GM21825 (cell line): ENCODE results near the gene TBC1D16.

ENCODE experiments used
- ATAC-seq: cut with Tn5 transposase; IDR thresholded peaks from one replicate; pipeline ENCODE4 v1.9.1; 2021; ENCODE audit warnings: mild to moderate bottlenecking, moderate library complexity; ENCODE audit not compliant: unreplicated experiment

The TBC1D16 gene

GRCh38 chr17:79954281-79955166, 81.1 kb downstream of the TBC1D16 start:
- ATAC-seq: no peak

GRCh38 chr17:79953335-79953734, 82.3 kb downstream of the TBC1D16 start:
- no peak for ATAC-seq

DNA sequence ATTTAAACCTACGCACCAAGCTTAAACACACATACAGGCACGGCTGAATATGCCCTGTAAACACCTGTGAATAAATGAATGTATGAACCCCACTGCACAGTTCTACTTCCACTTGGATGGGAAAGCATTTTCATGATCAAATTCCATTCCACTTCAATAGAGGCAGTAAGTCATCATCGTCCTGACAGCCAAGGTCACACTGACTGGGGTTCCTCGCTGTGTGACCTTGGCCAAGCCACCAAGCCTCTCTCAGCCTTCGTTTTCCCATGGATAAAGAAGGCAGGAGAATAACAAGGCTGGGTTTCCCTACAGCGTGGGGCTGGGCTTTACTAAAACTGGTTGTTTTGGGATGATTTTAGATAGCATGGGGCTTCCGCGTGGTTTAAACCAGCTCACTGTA, 82.8 kb downstream of the TBC1D16 start:
- no peak for ATAC-seq

GRCh38 chr17:79952265-79952877, 83.3 kb downstream of the TBC1D16 start:
- no peak for ATAC-seq

GRCh38 chr17:79951361-79952264, 84.1 kb downstream of the TBC1D16 start:
- no peak for ATAC-seq

GRCh38 chr17:79950751-79951150, 84.9 kb downstream of the TBC1D16 start:
- no peak for ATAC-seq

DNA sequence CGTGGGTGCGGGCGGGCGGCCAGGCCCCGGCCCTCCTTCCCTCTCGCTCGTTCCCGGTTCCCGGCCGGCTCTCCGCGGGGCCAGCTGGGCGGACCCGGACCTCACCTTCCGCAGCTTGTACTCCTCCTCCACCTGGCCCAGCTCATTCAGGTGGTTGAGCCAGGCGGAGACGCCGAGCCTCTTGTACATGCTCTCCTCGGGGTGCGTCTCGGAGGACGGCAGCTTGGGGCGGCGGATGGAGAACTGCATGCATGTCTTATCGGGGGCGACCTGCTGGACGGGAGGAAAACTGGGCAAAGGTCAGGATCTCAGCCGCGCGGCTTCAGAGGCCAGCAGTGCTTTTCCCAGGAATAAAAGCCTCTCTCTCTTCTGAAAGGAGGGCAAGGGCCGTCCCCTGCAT, 85.4 kb downstream of the TBC1D16 start:
- no peak for ATAC-seq

DNA sequence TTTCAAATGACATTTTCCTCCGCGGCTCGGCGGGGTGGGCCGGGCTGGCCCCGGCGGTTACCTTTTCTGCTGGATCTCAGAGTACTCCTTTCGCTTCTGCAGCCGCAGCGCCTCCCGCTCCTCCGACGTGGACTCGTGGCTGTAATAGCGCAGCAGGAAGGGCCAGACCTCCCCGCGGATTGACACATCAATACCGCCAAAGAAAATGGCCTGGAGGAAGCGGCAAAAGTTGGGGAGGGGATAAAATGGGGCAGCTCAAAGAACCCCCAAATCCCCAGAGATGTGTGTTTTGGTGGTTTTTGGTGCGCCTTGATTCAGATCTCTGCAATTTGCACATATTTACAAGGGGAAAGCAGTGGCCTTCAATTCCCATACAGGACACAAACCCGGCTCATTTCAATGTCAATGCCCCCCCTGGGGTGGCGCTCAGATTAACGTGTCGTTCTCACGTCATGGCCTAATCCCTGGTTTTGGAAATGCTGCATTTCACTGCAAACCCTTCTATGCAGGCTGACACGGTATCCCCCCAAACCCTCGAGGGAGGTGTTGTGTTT, 85.9 kb downstream of the TBC1D16 start:
- no peak for ATAC-seq

DNA sequence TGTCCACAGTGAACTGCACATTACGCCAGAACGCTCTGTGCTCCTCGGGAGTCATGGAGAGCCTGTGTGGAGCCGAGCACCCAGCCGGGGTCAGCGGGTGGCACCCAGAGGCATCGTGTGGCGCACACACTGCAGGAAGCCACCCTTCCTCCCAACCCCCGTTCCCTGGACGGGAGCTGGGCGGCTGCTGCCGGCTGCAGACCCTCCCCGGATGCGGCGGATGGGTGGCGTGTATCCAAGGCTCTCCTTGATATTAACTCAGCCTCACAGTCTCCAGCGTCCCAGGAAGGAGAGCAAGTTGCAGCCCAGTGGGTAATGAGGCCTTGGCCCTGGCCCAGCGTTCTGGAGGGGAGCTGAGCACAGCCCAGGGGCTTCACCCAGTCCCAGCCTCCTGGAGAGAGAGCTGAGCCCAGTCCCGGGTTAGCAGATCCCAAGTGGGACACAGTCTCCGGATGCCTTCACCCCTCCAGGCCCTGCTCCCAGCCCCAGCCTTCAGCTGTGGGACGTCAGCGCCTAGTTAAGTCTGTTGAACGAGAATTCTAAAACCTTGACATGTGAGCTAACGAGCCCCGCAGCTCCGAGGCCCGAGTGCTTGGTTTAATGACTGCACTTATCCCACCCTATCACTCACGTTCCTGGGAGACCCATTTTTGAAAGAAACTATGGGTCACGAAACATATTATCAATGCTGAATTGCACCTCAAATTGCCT, 86.6 kb downstream of the TBC1D16 start:
- no peak for ATAC-seq

DNA sequence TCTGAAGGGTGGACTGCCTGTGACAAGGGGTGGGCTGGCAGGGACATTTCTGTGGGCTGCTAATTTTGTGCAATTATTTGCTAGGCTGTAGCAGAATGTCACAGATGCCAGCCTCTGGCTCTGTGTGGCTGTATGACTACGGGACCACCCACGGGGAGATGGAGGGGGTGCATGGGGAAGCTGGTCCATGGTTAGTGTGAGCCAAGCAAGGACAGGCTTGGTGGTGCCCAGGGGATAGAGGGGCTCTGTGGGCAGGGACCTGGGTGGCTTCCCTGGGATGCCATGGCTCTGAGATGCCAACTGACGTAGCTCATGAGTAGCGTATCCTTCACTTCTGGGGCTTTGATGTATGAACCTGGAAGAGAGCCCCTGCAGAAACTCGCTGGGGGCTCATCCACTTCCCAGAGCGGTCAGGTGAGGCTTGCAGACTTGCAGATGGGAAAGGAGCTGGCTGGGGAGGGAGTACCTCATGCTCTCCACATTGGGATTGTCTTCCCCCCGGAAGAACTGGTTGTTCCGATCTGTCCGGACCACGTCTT, 87.2 kb downstream of the TBC1D16 start:
- no peak for ATAC-seq

GRCh38 chr17:79947351-79948031, 88.2 kb downstream of the TBC1D16 start:
- ATAC-seq: no peak

DNA sequence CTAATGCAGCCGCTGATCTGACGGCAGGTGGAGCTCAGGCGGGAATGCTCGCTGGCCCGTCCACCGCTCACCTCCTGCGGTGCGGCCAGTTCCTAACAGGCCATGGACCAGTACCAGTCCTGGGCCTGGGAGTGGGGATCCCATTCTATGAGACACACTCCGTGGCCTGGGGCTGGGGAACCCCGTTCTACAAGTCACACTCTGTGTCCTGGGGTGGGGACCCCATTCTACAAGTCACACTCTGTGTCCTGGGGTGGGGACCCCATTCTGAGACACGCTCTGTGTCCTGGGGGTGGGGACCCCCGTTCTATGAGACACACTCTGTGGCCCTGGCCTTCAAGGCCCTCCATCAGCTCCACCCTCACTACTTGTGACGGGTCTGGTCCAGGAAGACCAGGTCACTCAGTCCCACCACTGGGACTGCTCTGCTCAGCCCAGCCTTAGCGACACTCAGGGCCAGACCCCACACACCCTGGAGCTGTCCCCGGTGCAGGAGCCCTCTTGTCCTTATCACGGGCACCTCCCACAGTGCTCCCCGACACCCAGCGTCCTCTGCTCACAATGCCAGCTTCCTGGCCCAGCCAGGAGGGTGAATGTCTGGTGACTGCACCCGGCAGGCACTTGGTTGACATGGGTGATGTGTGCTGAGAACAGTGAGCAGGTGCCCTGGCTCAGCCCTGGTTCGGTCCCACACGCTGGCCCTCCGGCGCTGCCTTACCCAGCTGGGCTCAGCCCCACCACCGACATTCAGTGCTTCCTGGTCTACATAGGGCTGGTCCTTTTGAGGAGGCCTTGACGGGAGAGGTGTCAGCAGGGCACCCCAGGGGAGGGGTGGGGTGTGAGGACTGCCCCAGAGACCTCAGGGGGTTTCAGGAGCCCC, 89.1 kb downstream of the TBC1D16 start:
- ATAC-seq: no peak

GRCh38 chr17:79945591-79946255, 89.9 kb downstream of the TBC1D16 start:
- no peak for ATAC-seq

DNA sequence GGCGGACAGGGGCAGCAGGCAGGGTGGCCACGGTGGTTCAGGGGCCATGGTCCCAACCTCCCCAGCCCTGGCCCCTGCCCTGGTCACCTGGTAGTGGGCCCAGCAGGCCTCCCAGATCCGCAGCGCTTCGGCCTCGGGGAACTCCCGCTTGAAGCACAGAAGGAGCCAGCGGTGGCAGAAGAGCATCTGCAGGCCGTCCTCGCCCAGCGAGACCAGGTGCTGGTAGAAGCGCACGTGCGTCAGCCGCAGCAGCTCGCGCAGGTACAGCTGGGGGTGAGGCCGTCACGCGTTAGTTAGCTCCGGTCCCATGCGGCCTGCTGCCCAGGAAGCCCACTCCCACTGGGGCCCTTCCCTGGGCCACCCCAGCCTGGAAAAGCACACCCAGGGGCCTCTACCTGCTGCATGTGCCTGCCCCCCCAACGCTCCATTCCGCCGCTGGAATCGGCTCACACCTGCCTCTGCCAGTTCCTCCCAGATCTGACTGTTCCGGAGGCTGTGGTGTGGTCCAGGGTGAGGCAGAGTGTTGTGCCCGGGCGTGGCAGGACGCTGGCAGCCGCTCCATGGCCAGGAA, 90.8 kb downstream of the TBC1D16 start:
- no peak for ATAC-seq

DNA sequence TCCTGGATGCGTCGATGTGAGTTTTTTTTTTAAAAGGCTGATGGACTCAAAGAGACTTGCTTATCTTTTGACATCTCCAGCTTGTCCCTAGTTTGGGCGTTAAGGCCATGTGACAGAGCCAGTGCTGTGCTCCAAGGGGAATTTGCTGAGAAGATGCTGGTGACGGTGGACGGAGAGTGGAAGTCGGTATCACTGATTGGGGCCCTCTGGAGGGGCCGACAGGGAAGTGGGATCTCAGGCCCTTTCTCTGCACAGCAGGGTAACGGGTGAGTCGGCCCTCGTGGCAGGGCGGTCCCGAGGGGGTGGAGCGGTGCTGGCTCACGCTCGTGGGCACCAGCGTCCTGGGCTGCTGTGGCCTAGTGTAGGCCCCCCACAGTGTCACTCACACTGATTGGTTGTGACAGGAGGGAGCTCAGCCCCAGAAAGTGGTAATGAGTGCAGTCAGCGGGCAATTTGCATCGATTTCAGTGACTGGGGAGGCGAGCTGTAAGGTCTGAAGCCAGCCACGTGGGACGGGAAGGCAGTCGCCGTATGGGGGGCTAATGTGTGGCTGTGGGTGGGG, 91.3 kb downstream of the TBC1D16 start:
- ATAC-seq: no peak

DNA sequence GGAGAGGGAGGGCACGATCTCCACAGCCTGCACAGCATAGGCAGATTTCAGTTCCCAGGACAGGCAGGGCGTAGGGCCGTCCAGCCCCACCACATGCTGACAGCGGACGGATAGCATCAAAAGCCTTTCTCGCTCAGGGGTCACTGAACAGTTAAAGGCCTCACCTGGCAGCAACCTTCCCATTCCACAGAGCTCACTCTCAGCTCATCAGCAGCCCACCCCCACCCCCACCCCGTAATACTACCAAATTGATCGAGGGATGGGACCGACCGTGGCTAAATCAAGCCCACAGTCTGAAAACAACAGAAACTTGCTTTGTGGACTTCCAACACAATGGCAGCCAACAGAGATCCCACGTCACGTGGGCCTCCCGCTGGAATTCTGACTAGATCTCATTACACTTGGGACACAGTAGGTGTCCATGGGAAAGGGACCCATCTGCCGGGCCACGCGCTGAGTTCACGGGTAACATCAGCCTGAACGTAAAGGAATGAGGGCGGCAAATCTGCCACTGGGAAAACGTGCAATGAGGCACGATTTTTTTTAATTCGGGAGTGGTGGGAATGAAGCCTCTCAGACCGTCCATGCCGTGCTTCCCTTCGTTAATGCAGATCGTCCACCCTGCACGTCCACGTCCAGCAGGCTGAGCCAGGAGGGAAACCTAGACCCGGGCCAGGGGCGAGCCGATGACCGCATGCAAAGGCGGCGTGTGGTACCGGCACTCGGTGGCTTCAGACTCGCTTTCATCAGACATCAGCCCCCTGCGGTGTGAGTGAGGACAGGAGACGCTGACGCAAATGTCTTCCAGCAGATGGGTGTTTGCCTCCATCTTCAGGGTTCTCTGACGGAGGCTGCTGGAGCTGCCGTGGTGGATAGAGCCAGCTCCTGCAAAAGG, 92.1 kb downstream of the TBC1D16 start:
- ATAC-seq: no peak
